ENCODE results near the gene MROH8.

Gene MROH8

DNA sequence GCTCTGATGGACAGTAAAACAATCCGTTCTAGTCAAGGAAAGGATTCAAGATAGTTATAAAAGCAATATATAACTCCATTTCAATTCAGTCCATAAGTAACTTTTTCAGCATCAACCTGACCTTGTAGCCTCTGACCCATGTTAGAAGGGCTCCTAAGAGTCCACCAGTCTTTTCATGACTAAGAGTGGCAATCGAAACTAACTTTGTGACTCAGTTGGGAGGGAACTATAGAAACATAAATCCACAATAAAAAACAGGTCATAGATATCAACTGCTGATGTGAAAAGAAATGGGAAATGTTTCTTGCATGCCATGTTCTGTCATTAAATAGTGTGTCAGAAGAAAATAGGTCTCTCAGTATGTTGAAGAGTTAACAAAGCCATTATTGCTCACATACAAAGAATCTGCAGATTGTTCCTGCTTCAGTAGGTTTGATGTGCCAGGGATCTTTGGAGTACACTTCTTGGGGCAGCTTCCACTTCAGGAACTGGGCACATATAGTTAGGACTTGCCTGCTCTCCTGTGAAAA lies 67.4 kb downstream of the MROH8 start:
- DNase-seq (ENCODE audit: insufficient read length, low spot score) (no peak), FAIRE-seq (no peak)
- no peak for TF ChIP-seq POU2F2 (IDR thresholded peaks at IDR 0.05; ENCODE audit: low read depth, low read length)
- no peak for TF ChIP-seq PAX5 (IDR thresholded peaks at IDR 0.05; ENCODE audit: insufficient read depth, low read length, severe bottlenecking)
- TF ChIP-seq TAF1 (IDR thresholded peaks at IDR 0.05; ENCODE audit: low read depth, low read length): no peak
- TF ChIP-seq POLR2AphosphoS5 (IDR thresholded peaks at IDR 0.05; ENCODE audit: low read depth, low read length): no peak
- no peak for TF ChIP-seq SPI1 (IDR thresholded peaks at IDR 0.05; ENCODE audit: low read depth, low read length)
- TF ChIP-seq POLR2A (IDR thresholded peaks at IDR 0.05; ENCODE audit: low read depth, low read length): no peak

DNA sequence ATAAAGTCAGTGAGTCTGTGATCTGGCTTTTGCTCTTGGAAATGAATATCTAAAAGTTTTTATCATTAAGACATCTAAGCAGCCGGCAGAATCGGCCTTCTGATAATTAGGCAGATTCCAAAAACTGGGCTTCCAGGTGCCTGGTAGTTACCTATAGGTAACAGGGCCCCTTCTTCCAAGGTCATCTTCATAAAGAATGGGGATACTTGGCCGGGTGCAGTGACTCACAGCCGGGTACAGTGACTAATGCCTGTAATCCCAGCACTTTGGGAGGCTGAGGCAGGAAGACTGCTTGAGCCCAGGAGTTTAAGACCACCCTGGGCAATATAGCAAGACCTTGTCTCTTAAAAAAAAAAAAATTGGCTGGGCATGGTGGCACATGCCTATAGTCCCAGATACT lies 70.7 kb downstream of the MROH8 start:
- DNase-seq (ENCODE audit: insufficient read length, low spot score): no peak
- TF ChIP-seq POU2F2 (IDR thresholded peaks at IDR 0.05; ENCODE audit: low read depth, low read length) (no peak), TAF1 (IDR thresholded peaks at IDR 0.05; ENCODE audit: low read depth, low read length) (no peak), POLR2A (IDR thresholded peaks at IDR 0.05; ENCODE audit: low read depth, low read length) (no peak), POLR2AphosphoS5 (IDR thresholded peaks at IDR 0.05; ENCODE audit: low read depth, low read length) (no peak), SPI1 (IDR thresholded peaks at IDR 0.05; ENCODE audit: low read depth, low read length) (no peak), PAX5 (IDR thresholded peaks at IDR 0.05; ENCODE audit: insufficient read depth, low read length, severe bottlenecking) (no peak)
- FAIRE-seq: no peak

DNA sequence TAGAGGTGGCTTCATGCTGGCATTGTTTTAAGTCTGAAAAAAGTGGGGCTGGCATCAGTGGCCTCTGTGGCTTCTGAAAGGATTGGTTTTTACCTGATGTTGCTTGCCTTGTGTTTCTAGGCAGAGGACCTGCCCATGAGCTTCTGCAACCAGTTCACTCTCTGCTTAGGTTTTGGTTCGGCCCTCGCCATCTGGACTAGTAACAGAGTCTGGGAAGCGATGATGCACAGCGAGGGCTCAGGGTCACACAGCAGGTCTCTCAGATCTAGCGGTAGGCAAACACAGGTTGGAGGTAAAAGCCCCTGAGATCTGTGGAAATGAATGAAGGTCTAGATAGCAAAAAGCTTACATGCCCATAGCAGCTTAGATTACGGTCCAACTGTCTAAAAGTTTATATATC lies 76.8 kb downstream of the MROH8 start:
- TF ChIP-seq POLR2A (IDR thresholded peaks at IDR 0.05; ENCODE audit: low read depth, low read length) (no peak), POU2F2 (IDR thresholded peaks at IDR 0.05; ENCODE audit: low read depth, low read length) (no peak), SPI1 (IDR thresholded peaks at IDR 0.05; ENCODE audit: low read depth, low read length) (no peak), TAF1 (IDR thresholded peaks at IDR 0.05; ENCODE audit: low read depth, low read length) (no peak), POLR2AphosphoS5 (IDR thresholded peaks at IDR 0.05; ENCODE audit: low read depth, low read length) (no peak), PAX5 (IDR thresholded peaks at IDR 0.05; ENCODE audit: insufficient read depth, low read length, severe bottlenecking) (no peak)
- DNase-seq (ENCODE audit: insufficient read length, low spot score) (no peak), FAIRE-seq (no peak)

DNA sequence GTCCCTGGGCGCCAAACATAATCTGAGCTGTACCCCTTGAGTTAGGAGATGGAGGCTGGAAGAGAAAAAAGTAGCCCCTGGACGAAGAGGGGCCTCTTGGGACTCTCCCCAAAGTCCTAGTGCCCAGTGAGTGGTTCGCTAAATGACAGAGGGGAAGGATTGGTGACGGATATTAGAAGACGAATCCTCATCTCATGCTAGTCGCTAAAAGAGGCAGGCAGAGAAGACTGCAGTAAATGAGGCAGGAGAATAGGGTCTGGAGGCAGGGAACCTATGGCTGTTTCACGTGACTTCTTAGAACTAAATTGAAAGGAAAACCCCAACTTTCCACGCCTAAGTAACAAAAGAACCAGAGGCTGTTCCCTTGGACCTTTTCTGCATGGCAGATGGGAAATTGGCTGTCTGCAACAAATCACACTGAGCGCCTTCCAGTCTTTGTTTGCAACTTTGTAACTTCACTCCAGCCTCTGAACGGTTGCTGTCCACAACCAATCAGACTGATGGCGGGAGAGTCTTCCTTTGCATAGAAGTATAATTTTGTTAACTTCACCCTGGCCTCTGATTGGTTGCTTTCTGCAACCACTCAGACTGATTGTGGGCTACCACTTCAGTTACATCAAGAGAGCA lies 82.8 kb downstream of the MROH8 start:
- TF ChIP-seq SPI1 (IDR thresholded peaks at IDR 0.05; ENCODE audit: low read depth, low read length) (no peak), POLR2AphosphoS5 (IDR thresholded peaks at IDR 0.05; ENCODE audit: low read depth, low read length) (no peak), POU2F2 (IDR thresholded peaks at IDR 0.05; ENCODE audit: low read depth, low read length) (no peak), PAX5 (IDR thresholded peaks at IDR 0.05; ENCODE audit: insufficient read depth, low read length, severe bottlenecking) (no peak), TAF1 (IDR thresholded peaks at IDR 0.05; ENCODE audit: low read depth, low read length) (no peak; the same call in 1 of the 2 replicates), POLR2A (IDR thresholded peaks at IDR 0.05; ENCODE audit: low read depth, low read length) (no peak)
- DNase-seq (ENCODE audit: insufficient read length, low spot score) (no peak), FAIRE-seq (peak; percentile 28)

DNA sequence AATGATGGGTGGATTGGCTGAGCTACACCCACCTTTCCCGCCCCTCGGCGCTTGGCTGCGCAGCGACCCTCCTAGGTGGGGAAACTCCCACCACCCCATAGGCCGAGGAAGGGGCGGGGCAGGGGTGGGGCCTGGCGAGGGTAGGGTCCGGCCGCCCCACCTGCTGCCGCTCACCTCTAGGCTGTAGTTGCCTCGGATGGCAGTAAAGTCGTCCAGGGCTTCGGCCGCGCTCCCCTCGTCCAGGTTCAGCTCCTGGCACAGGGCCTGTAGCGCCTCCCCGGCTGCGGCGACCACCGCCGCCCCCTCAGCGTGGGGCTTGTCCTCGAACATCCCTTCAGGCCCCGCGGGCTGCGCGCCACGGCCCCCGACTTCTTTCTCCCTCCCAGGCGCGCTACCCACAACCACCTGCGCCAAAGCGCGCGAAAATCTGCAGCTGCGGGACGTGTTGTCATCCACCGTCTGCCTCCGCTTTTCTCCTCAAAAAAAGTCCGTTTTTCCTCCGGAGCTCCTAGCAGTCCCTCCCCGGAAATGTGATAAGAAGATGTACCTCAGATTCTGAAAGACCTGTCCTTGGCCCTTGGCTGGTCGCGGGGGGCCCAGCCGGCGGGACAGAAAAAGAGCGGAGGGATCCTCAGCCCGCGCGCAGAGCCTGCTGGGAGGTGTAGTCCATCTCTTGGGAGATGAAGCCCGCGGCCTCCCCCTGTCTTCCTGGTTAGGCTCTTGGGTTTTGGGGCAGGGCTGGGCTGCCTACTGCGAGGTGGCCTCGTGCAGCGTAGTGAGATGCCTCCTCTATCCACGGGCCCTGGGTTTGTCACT lies 83.5 kb downstream of the MROH8 start, which contains the start of gene RBL1:
TSS of gene RBL1 (minus strand) at position 399 of the 816 bp plus-strand sequence. CDS start at position 330, 69 bp downstream.
- peak; percentile 84 for FAIRE-seq
- TF ChIP-seq PAX5 (IDR thresholded peaks at IDR 0.05; ENCODE audit: insufficient read depth, low read length, severe bottlenecking): no peak
- peak; percentile 75 for TF ChIP-seq TAF1 (IDR thresholded peaks at IDR 0.05; ENCODE audit: low read depth, low read length)
- peak; percentile 70; the same call in 1 of the 2 replicates for TF ChIP-seq POU2F2 (IDR thresholded peaks at IDR 0.05; ENCODE audit: low read depth, low read length)
- peak; percentile 89 for TF ChIP-seq POLR2AphosphoS5 (IDR thresholded peaks at IDR 0.05; ENCODE audit: low read depth, low read length)
- TF ChIP-seq POLR2A (IDR thresholded peaks at IDR 0.05; ENCODE audit: low read depth, low read length): peak; percentile 91
- TF ChIP-seq SPI1 (IDR thresholded peaks at IDR 0.05; ENCODE audit: low read depth, low read length): no peak

GRCh38 chr20:37095108-37095598 lies 84.2 kb downstream of the MROH8 start:
- no peak for TF ChIP-seq PAX5 (IDR thresholded peaks at IDR 0.05; ENCODE audit: insufficient read depth, low read length, severe bottlenecking)
- no peak for TF ChIP-seq POU2F2 (IDR thresholded peaks at IDR 0.05; ENCODE audit: low read depth, low read length)
- TF ChIP-seq SPI1 (IDR thresholded peaks at IDR 0.05; ENCODE audit: low read depth, low read length): 0 out of 2 replicates have a peak, but pooled peaks have one; percentile 25
- TF ChIP-seq POLR2A (IDR thresholded peaks at IDR 0.05; ENCODE audit: low read depth, low read length): no peak
- no peak for TF ChIP-seq POLR2AphosphoS5 (IDR thresholded peaks at IDR 0.05; ENCODE audit: low read depth, low read length)
- TF ChIP-seq TAF1 (IDR thresholded peaks at IDR 0.05; ENCODE audit: low read depth, low read length): no peak
- DNase-seq (ENCODE audit: insufficient read length, low spot score) (peak; percentile 18), FAIRE-seq (peak; percentile 75)

More for the DNA sequence above, 83.5 kb downstream of the MROH8 start, which contains the start of gene RBL1:
- DNase-seq (ENCODE audit: insufficient read length, low spot score): peak; percentile 65

- FAIRE-seq: no peak
- TF ChIP-seq TAF1 (IDR thresholded peaks at IDR 0.05; ENCODE audit: low read depth, low read length) (no peak), SPI1 (IDR thresholded peaks at IDR 0.05; ENCODE audit: low read depth, low read length) (no peak)
- no peak for DNase-seq (ENCODE audit: insufficient read length, low spot score)
These were observed 88.9 kb downstream of the MROH8 start for GRCh38 chr20:37090407-37090806.

DNA sequence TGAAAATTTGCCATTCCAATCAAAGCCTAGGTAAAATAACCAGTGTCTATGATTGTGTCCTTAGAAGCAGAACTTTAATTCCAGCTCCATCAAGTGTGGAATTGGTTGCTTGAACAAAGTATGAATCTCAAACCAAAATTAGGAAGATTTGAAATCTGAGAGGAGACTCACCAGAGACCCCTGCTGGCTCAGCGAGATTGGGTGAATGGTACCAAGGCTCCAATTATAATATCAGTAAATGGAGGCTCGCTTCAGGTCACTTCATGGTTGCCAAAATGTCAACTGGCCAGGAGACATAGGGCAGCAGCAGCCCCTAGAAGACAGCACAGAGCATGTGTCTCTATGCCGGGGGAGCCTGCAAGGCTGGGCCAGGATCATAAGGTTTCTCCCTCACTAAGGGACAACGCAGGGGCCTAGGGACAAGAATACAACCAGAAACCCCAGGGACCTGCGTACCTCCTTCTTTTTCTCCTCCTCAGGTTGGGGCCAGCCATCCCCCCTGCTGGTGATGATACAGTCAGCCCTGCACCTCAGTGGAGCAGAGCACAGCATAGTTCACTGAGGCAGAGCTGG lies 97.5 kb downstream of the MROH8 start:
- DNase-seq (ENCODE audit: insufficient read length, low spot score): no peak
- peak; percentile 47 for FAIRE-seq
- no peak for TF ChIP-seq POU2F2 (IDR thresholded peaks at IDR 0.05; ENCODE audit: low read depth, low read length)
- TF ChIP-seq POLR2AphosphoS5 (IDR thresholded peaks at IDR 0.05; ENCODE audit: low read depth, low read length): no peak
- TF ChIP-seq PAX5 (IDR thresholded peaks at IDR 0.05; ENCODE audit: insufficient read depth, low read length, severe bottlenecking): no peak
- no peak for TF ChIP-seq SPI1 (IDR thresholded peaks at IDR 0.05; ENCODE audit: low read depth, low read length)
- TF ChIP-seq POLR2A (IDR thresholded peaks at IDR 0.05; ENCODE audit: low read depth, low read length): no peak
- no peak for TF ChIP-seq TAF1 (IDR thresholded peaks at IDR 0.05; ENCODE audit: low read depth, low read length)

- no peak for TF ChIP-seq POLR2A (IDR thresholded peaks at IDR 0.05; ENCODE audit: low read depth, low read length)
- no peak for TF ChIP-seq POU2F2 (IDR thresholded peaks at IDR 0.05; ENCODE audit: low read depth, low read length)
- DNase-seq (ENCODE audit: insufficient read length, low spot score) (no peak), FAIRE-seq (no peak)
These were observed 102.3 kb downstream of the MROH8 start for GRCh38 chr20:37077009-37077408.

All from GM12891 (cell line).